Neural crest cell (in vitro differentiated cells): Measurements from ENCODE around the gene ZFP28. TPM values are rescaled to one million over a fixed set of nuclear protein-coding genes. Genes with fewer than 3 reads are reported as not detected.

Source experiments
- DNase-seq: peaks from one replicate; pipeline ENCODE4 v3.0.0; 2021; ENCODE audit warnings: low read depth, mixed read lengths, low spot score
- H3K27ac Mint-ChIP-seq: one replicate; pipeline ENCODE4 v1.8.0; 2021; ENCODE audit warnings: mild to moderate bottlenecking, mixed read lengths; ENCODE audit not compliant: unreplicated experiment
- H3K27me3 Mint-ChIP-seq: 2 replicates; pipeline ENCODE4 v1.8.0; 2021; ENCODE audit warnings: low read depth, mild to moderate bottlenecking, mixed read lengths
- H3K36me3 Mint-ChIP-seq: 2 replicates; pipeline ENCODE4 v1.8.0; 2021; ENCODE audit warnings: low read depth, mild to moderate bottlenecking, mixed read lengths
- H3K4me1 Mint-ChIP-seq: 2 replicates; pipeline ENCODE4 v1.8.0; 2021; ENCODE audit warnings: mixed read lengths
- H3K4me3 Mint-ChIP-seq: one replicate; pipeline ENCODE4 v1.8.0; 2021; ENCODE audit warnings: mild to moderate bottlenecking, mixed read lengths
- H3K9me3 Mint-ChIP-seq: 2 replicates; pipeline ENCODE4 v1.8.0; 2021; ENCODE audit warnings: mixed read lengths
- CTCF ChIP-seq: fragments of 200-600 bp; sonication (generic); conservative IDR thresholded peaks from 2 replicates; pipeline ENCODE4 v1.5.0; 2021; ENCODE audit warnings: antibody characterized with exemption, mild to moderate bottlenecking
- long read RNA-seq: library from polyadenylated mRNA; unstranded; transcript quantifications from one replicate; pipeline ENCODE4 v2.0.0, GENCODE V29; 2020
- total RNA-seq: library from RNA; stranded (reverse); gene quantifications from 2 replicates; pipeline ENCODE4 v1.2.1, GENCODE V29; 2021

The ZFP28 gene
- 7.4 and 8.0 TPM in 2 replicates for total RNA-seq
- long read RNA-seq, partial matches to known transcripts, result 1 of 1 reads
- long read RNA-seq, other reads (novel, unspliced or antisense), result 0 of 1 reads

- no peaks in the 10 kb centered on the region for H3K27me3 Mint-ChIP-seq
- peak within 1 kb of the TSS; percentile 94 for H3K4me3 Mint-ChIP-seq
- peaks cover 39% of the 10 kb centered on the region for H3K36me3 Mint-ChIP-seq
- no peak for TF ChIP-seq CTCF
- H3K9me3 Mint-ChIP-seq, result peaks cover 28% of the 10 kb centered on the region
- peak; percentile 50 for DNase-seq
- peaks cover 6% of the 10 kb centered on the region for H3K4me1 Mint-ChIP-seq
- H3K27ac Mint-ChIP-seq, result peak within 1 kb of the TSS; percentile 81
Measured at GRCh38 chr19:56538761-56539263, at the start of gene ZFP28. Gene ZFP28, plus strand, starts transcription at chr19:56538948. Its CDS starts 71 bp downstream, at chr19:56539019.

GRCh38 chr19:56491399-56491798 lies 47.3 kb upstream of the ZFP28 start:
- no peak for TF ChIP-seq CTCF
- peaks cover 42% of the 10 kb centered on the region for H3K9me3 Mint-ChIP-seq
- DNase-seq, result no peak
- no peaks in the 10 kb centered on the region for H3K4me1 Mint-ChIP-seq
- no peak overlapping the region for H3K27ac Mint-ChIP-seq
- H3K27me3 Mint-ChIP-seq, result no peaks in the 10 kb centered on the region
- no peak overlapping the region for H3K4me3 Mint-ChIP-seq
- peaks cover 4% of the 10 kb centered on the region for H3K36me3 Mint-ChIP-seq

GRCh38 chr19:56504581-56504980 lies 34.2 kb upstream of the ZFP28 start:
- no peak overlapping the region for H3K27ac Mint-ChIP-seq
- H3K27me3 Mint-ChIP-seq, result no peaks in the 10 kb centered on the region
- H3K36me3 Mint-ChIP-seq, result peaks cover 13% of the 10 kb centered on the region
- H3K9me3 Mint-ChIP-seq, result peaks cover 13% of the 10 kb centered on the region
- H3K4me3 Mint-ChIP-seq, result no peak overlapping the region
- TF ChIP-seq CTCF, result no peak
- no peaks in the 10 kb centered on the region for H3K4me1 Mint-ChIP-seq
- DNase-seq, result no peak

- no peak for TF ChIP-seq CTCF
- Mint-ChIP-seq H3K9me3 (peaks cover 5% of the 10 kb centered on the region), H3K4me1 (no peaks in the 10 kb centered on the region), H3K27ac (no peak within 1 kb of the TSS), H3K27me3 (no peaks in the 10 kb centered on the region), H3K36me3 (peaks cover 10% of the 10 kb centered on the region), H3K4me3 (no peak within 1 kb of the TSS)
- DNase-seq, result no peak
Measured at GRCh38 chr19:56507446-56508289, 31.1 kb upstream of the ZFP28 start, which contains the start of gene ZNF471. Gene ZNF471, plus strand, starts transcription at chr19:56507855. Its CDS starts 3,717 bp downstream, at chr19:56511572.

GRCh38 chr19:56508290-56508778 lies 30.4 kb upstream of the ZFP28 start:
- no peaks in the 10 kb centered on the region for H3K4me1 Mint-ChIP-seq
- H3K4me3 Mint-ChIP-seq, result no peak overlapping the region
- H3K27ac Mint-ChIP-seq, result no peak overlapping the region
- H3K36me3 Mint-ChIP-seq, result peaks cover 8% of the 10 kb centered on the region
- TF ChIP-seq CTCF, result no peak
- no peaks in the 10 kb centered on the region for H3K27me3 Mint-ChIP-seq
- DNase-seq, result no peak
- peaks cover 7% of the 10 kb centered on the region for H3K9me3 Mint-ChIP-seq
